ENCODE results near the gene TRAPPC2L.
"Not testable (repeated sequence)": the region's sequence is repeated elsewhere in the genome, so short reads cannot be mapped to it uniquely, and the experiment has no call there.

Gene TRAPPC2L

GRCh38 chr16:88814144-88814502 is 42.8 kb upstream of the TRAPPC2L start:
- intact Hi-C loops (cut with micrococcal nuclease): loop anchor here (5.0 kb wide), 3 partner anchors 123 to 403 kb away; partner anchors contain the start of gene ZNF778
- no peaks in the 10 kb centered on the region for H3K27me3 Mint-ChIP-seq
- H3K27ac Mint-ChIP-seq: no peak overlapping the region
- peaks cover 36% of the 10 kb centered on the region for H3K4me1 Mint-ChIP-seq (ENCODE audit: low read depth)
- H3K9me3 Mint-ChIP-seq: no peaks in the 10 kb centered on the region
- peaks cover 57% of the 10 kb centered on the region for H3K36me3 Mint-ChIP-seq (ENCODE audit: low read depth)
- H3K4me3 Mint-ChIP-seq: no peak overlapping the region

- Mint-ChIP-seq H3K9me3 (no peaks in the 10 kb centered on the region), H3K27ac (no peak overlapping the region), H3K36me3 (ENCODE audit: low read depth) (peaks cover 55% of the 10 kb centered on the region), H3K4me3 (no peak overlapping the region), H3K27me3 (no peaks in the 10 kb centered on the region), H3K4me1 (ENCODE audit: low read depth) (peaks cover 25% of the 10 kb centered on the region)
- intact Hi-C loops (cut with micrococcal nuclease): no loop called here
Observed at GRCh38 chr16:88815227-88815626, 41.7 kb upstream of the TRAPPC2L start.

GRCh38 chr16:88815901-88816589 is 40.9 kb upstream of the TRAPPC2L start:
- Mint-ChIP-seq H3K4me1 (ENCODE audit: low read depth) (peaks cover 17% of the 10 kb centered on the region), H3K27ac (no peak overlapping the region), H3K9me3 (no peaks in the 10 kb centered on the region), H3K4me3 (no peak overlapping the region), H3K36me3 (ENCODE audit: low read depth) (peaks cover 55% of the 10 kb centered on the region), H3K27me3 (no peaks in the 10 kb centered on the region)
- intact Hi-C loops (cut with micrococcal nuclease): no loop called here

GRCh38 chr16:88816736-88817535 is 40.0 kb upstream of the TRAPPC2L start:
- Mint-ChIP-seq H3K27ac (no peak overlapping the region), H3K4me1 (ENCODE audit: low read depth) (peaks cover 13% of the 10 kb centered on the region), H3K4me3 (no peak overlapping the region), H3K9me3 (no peaks in the 10 kb centered on the region), H3K36me3 (ENCODE audit: low read depth) (peaks cover 55% of the 10 kb centered on the region), H3K27me3 (no peaks in the 10 kb centered on the region)
- intact Hi-C loops (cut with micrococcal nuclease): no loop called here

GRCh38 chr16:88817785-88818574 is 38.9 kb upstream of the TRAPPC2L start:
- Mint-ChIP-seq H3K4me1 (ENCODE audit: low read depth) (peaks cover 10% of the 10 kb centered on the region), H3K27ac (no peak overlapping the region), H3K36me3 (ENCODE audit: low read depth) (peaks cover 65% of the 10 kb centered on the region), H3K4me3 (no peak overlapping the region), H3K9me3 (no peaks in the 10 kb centered on the region), H3K27me3 (no peaks in the 10 kb centered on the region)
- intact Hi-C loops (cut with micrococcal nuclease): no loop called here

- Mint-ChIP-seq H3K27me3 (no peaks in the 10 kb centered on the region), H3K36me3 (ENCODE audit: low read depth) (peaks cover 69% of the 10 kb centered on the region), H3K4me3 (no peak overlapping the region), H3K9me3 (no peaks in the 10 kb centered on the region), H3K27ac (no peak overlapping the region), H3K4me1 (ENCODE audit: low read depth) (peaks cover 10% of the 10 kb centered on the region)
- intact Hi-C loops (cut with micrococcal nuclease): no loop called here
Observed at GRCh38 chr16:88818575-88818874, 38.4 kb upstream of the TRAPPC2L start.

GRCh38 chr16:88819126-88819525 is 37.8 kb upstream of the TRAPPC2L start:
- H3K9me3 Mint-ChIP-seq: no peaks in the 10 kb centered on the region
- no peak overlapping the region for H3K4me3 Mint-ChIP-seq
- peaks cover 74% of the 10 kb centered on the region for H3K36me3 Mint-ChIP-seq (ENCODE audit: low read depth)
- H3K27me3 Mint-ChIP-seq: no peaks in the 10 kb centered on the region
- intact Hi-C loops (cut with micrococcal nuclease): no loop called here
- peaks cover 10% of the 10 kb centered on the region for H3K4me1 Mint-ChIP-seq (ENCODE audit: low read depth)
- no peak overlapping the region for H3K27ac Mint-ChIP-seq

GRCh38 chr16:88820385-88821025 is 36.4 kb upstream of the TRAPPC2L start:
- peaks cover 88% of the 10 kb centered on the region for H3K36me3 Mint-ChIP-seq (ENCODE audit: low read depth)
- no peaks in the 10 kb centered on the region for H3K27me3 Mint-ChIP-seq
- H3K4me1 Mint-ChIP-seq (ENCODE audit: low read depth): peaks cover 8% of the 10 kb centered on the region
- H3K4me3 Mint-ChIP-seq: no peak overlapping the region
- intact Hi-C loops (cut with micrococcal nuclease): no loop called here
- H3K9me3 Mint-ChIP-seq: no peaks in the 10 kb centered on the region
- no peak overlapping the region for H3K27ac Mint-ChIP-seq

GRCh38 chr16:88821168-88821850 is 35.6 kb upstream of the TRAPPC2L start:
- Mint-ChIP-seq H3K27ac (no peak overlapping the region), H3K27me3 (no peaks in the 10 kb centered on the region), H3K4me1 (ENCODE audit: low read depth) (peaks cover 5% of the 10 kb centered on the region), H3K9me3 (no peaks in the 10 kb centered on the region), H3K36me3 (ENCODE audit: low read depth) (peaks cover 95% of the 10 kb centered on the region), H3K4me3 (no peak overlapping the region)
- intact Hi-C loops (cut with micrococcal nuclease): no loop called here

GRCh38 chr16:88822281-88823040 is 34.5 kb upstream of the TRAPPC2L start:
- H3K27ac Mint-ChIP-seq: no peak overlapping the region
- intact Hi-C loops (cut with micrococcal nuclease): no loop called here
- no peak overlapping the region for H3K4me3 Mint-ChIP-seq
- H3K9me3 Mint-ChIP-seq: no peaks in the 10 kb centered on the region
- peaks cover 5% of the 10 kb centered on the region for H3K4me1 Mint-ChIP-seq (ENCODE audit: low read depth)
- peaks cover 95% of the 10 kb centered on the region for H3K36me3 Mint-ChIP-seq (ENCODE audit: low read depth)
- no peaks in the 10 kb centered on the region for H3K27me3 Mint-ChIP-seq

GRCh38 chr16:88823646-88824045 is 33.3 kb upstream of the TRAPPC2L start:
- H3K9me3 Mint-ChIP-seq; H3K4me3 Mint-ChIP-seq; H3K27me3 Mint-ChIP-seq; H3K27ac Mint-ChIP-seq; H3K4me1 Mint-ChIP-seq (ENCODE audit: low read depth); intact Hi-C loops (cut with micrococcal nuclease): not testable (repeated sequence)
- peaks cover 94% of the 10 kb centered on the region for H3K36me3 Mint-ChIP-seq (ENCODE audit: low read depth)

GRCh38 chr16:88824256-88825077 is 32.5 kb upstream of the TRAPPC2L start:
- Mint-ChIP-seq H3K27ac (no peak overlapping the region), H3K36me3 (ENCODE audit: low read depth) (peaks cover 94% of the 10 kb centered on the region), H3K9me3 (no peaks in the 10 kb centered on the region), H3K4me3 (no peak overlapping the region), H3K4me1 (ENCODE audit: low read depth) (peaks cover 5% of the 10 kb centered on the region), H3K27me3 (no peaks in the 10 kb centered on the region)
- intact Hi-C loops (cut with micrococcal nuclease): no loop called here
